Middle frontal gyrus (tissue), 1 donor: ENCODE results near the gene DMPK.
"Not testable (repeated sequence)": the region's sequence is repeated elsewhere in the genome, so short reads cannot be mapped to it uniquely, and the experiment has no call there.

Experiments
- DNase-seq: peaks from one replicate; pipeline ENCODE4 v3.0.0-alpha.2; 2015; ENCODE audit warnings: low spot score; ENCODE audit errors: extremely low spot score

The DMPK gene

GRCh38 chr19:45769821-45770191, 12.5 kb downstream of the DMPK start:
- DNase-seq = no peak

GRCh38 chr19:45768984-45769782, 13.1 kb downstream of the DMPK start, which contains the start of gene SIX5:
Gene SIX5 (minus strand): TSS chr19:45769252. CDS start chr19:45768844, 408 bp downstream.
- DNase-seq = peak; percentile 89

- DNase-seq = no peak
Observed at GRCh38 chr19:45768655-45768983, 13.7 kb downstream of the DMPK start.

- DNase-seq = peak; percentile 7
Observed at GRCh38 chr19:45767881-45768654, 14.2 kb downstream of the DMPK start.

- DNase-seq = no peak
Observed at GRCh38 chr19:45767410-45767880, 14.8 kb downstream of the DMPK start.

- DNase-seq = no peak
Observed at GRCh38 chr19:45766869-45767346, 15.4 kb downstream of the DMPK start.

GRCh38 chr19:45766296-45766868, 15.9 kb downstream of the DMPK start:
- DNase-seq = no peak

- DNase-seq = no peak
Observed at GRCh38 chr19:45765702-45766295, 16.5 kb downstream of the DMPK start.

- no peak for DNase-seq
Observed at GRCh38 chr19:45764945-45765701, 17.2 kb downstream of the DMPK start.

- no peak for DNase-seq
Observed at GRCh38 chr19:45764475-45764874, 17.8 kb downstream of the DMPK start.

GRCh38 chr19:45763691-45764294, 18.5 kb downstream of the DMPK start:
- no peak for DNase-seq

GRCh38 chr19:45762870-45763631, 19.2 kb downstream of the DMPK start:
- DNase-seq = no peak

- DNase-seq = no peak
Observed at GRCh38 chr19:45761714-45762113, 20.6 kb downstream of the DMPK start.

- DNase-seq = no peak
Observed at GRCh38 chr19:45758921-45759320, 23.4 kb downstream of the DMPK start.

- DNase-seq = no peak
Observed at GRCh38 chr19:45757695-45758094, 24.6 kb downstream of the DMPK start.

GRCh38 chr19:45754323-45754722, 28.0 kb downstream of the DMPK start:
- DNase-seq = no peak

GRCh38 chr19:45753548-45753947, 28.7 kb downstream of the DMPK start:
- DNase-seq = no peak

GRCh38 chr19:45752639-45753038, 29.7 kb downstream of the DMPK start:
- no peak for DNase-seq

GRCh38 chr19:45751483-45751882, 30.8 kb downstream of the DMPK start:
- DNase-seq = not testable (repeated sequence)

GRCh38 chr19:45747513-45747912, 34.8 kb downstream of the DMPK start:
- DNase-seq = no peak
